GM10266 (cell line): ENCODE results near the gene PPP1R3E.
"Not testable (repeated sequence)": the region's sequence is repeated elsewhere in the genome, so short reads cannot be mapped to it uniquely, and the experiment has no call there.

Experiments
- DNase-seq: peaks from one replicate; pipeline ENCODE4 v3.0.0; 2012; ENCODE audit errors: extremely low spot score
- CTCF ChIP-seq: IDR thresholded peaks from 2 replicates; pipeline ENCODE4 v1.5.1; 2012; ENCODE audit warnings: mild to moderate bottlenecking, low read depth; ENCODE audit not compliant: control insufficient read depth, insufficient read depth; ENCODE audit errors: missing control alignments

Gene PPP1R3E

GRCh38 chr14:23286902-23287479 lies 15.7 kb downstream of the PPP1R3E start:
- no peak for DNase-seq
- TF ChIP-seq CTCF, result no peak

GRCh38 chr14:23286020-23286901 lies 16.4 kb downstream of the PPP1R3E start, which contains the start of gene HOMEZ:
TSS of gene HOMEZ (minus strand) at chr14:23286132. CDS start at chr14:23285952, 180 bp downstream.
- peak; percentile 96 for DNase-seq
- no peak for TF ChIP-seq CTCF

GRCh38 chr14:23285530-23286019 lies 17.1 kb downstream of the PPP1R3E start:
- TF ChIP-seq CTCF, result no peak
- DNase-seq, result peak; percentile 39

- DNase-seq, result peak; percentile 66
- TF ChIP-seq CTCF, result no peak
Observed at GRCh38 chr14:23284654-23285529, 17.8 kb downstream of the PPP1R3E start.

GRCh38 chr14:23281247-23281646 lies 21.4 kb downstream of the PPP1R3E start:
- DNase-seq, result no peak
- TF ChIP-seq CTCF, result no peak

GRCh38 chr14:23277928-23278327 lies 24.7 kb downstream of the PPP1R3E start:
- DNase-seq, result not testable (repeated sequence)

- TF ChIP-seq CTCF, result no peak
- no peak for DNase-seq
Observed at GRCh38 chr14:23277189-23277588, 25.5 kb downstream of the PPP1R3E start.
